HG03175 (cell line): ENCODE measurements around the gene MCF2L2.

ENCODE experiments used
- ATAC-seq: cut with Tn5 transposase; IDR thresholded peaks from one replicate; pipeline ENCODE4 v1.9.1; 2021; ENCODE audit warnings: mild to moderate bottlenecking, moderate library complexity; ENCODE audit not compliant: unreplicated experiment

MCF2L2 gene

GRCh38 chr3:183214277-183214612 is 214.2 kb downstream of the MCF2L2 start:
- no peak for ATAC-seq

- no peak for ATAC-seq
Observed at GRCh38 chr3:183213415-183214276, 214.8 kb downstream of the MCF2L2 start.

DNA sequence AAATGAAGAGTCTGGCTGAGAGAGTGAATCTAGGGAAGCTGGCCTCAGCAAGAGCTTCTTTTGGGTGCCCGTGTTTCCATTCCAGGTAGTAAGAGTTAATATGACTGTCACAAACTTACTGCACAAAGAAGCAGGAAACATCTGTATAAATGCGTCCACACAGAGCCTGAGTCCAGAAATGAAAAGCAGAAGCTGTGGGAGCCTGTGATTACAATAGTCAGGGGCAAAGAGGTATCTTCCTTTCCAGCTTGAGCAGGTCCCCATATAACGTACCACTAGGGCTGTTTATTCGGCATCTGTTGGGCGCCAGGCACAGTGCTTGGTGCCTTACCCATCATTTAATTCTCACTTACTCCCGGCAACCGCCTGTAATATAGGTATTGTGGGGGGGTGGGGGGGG is 215.9 kb downstream of the MCF2L2 start:
- ATAC-seq, result no peak

GRCh38 chr3:183212096-183212495 is 216.3 kb downstream of the MCF2L2 start:
- ATAC-seq, result no peak

- ATAC-seq, result no peak
Observed at GRCh38 chr3:183211352-183211751, 217.1 kb downstream of the MCF2L2 start.

DNA sequence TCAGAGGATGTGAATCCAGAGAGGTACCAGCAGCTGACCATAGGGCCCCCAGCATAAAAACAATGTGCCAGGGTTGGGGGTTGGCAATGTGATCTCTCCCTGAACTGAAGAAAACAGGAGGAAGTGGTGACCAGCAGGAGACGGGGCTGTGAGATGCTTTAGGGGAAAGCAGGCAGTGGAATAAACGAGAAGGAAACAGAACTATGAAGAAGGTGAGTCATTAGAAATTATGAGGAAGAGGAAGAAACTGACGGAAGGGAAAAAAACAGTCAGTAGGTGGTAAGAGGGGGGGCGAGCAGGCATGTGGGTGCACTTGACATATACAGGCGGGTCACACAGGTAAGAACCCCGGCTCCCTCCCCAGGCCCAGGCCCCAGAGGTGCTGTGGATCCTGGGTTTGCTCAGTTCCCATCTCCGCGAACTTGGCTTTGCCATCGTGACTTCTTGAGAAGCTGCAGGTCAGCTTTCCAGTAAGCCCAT is 217.5 kb downstream of the MCF2L2 start:
- ATAC-seq, result no peak

DNA sequence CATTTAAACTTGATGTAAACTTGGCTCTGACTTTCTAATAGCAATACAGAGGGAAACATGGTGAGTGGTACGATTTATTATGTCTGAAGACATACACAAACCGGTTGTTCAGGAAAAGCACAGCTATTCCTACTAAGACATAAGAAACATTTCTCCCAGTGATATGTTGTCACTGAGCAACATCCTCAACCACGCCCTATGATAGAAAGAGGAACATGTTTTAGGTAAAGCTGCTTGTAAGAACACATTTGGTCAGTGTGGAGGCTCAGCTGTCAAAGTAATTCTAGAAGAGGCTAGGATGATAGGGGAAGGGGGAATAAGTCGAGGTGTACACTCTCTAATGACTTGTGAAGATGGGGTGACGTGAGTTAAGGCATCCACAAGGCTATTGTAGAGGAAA is 218.1 kb downstream of the MCF2L2 start:
- no peak for ATAC-seq

- no peak for ATAC-seq
Observed at GRCh38 chr3:183208800-183209199, 219.6 kb downstream of the MCF2L2 start.

DNA sequence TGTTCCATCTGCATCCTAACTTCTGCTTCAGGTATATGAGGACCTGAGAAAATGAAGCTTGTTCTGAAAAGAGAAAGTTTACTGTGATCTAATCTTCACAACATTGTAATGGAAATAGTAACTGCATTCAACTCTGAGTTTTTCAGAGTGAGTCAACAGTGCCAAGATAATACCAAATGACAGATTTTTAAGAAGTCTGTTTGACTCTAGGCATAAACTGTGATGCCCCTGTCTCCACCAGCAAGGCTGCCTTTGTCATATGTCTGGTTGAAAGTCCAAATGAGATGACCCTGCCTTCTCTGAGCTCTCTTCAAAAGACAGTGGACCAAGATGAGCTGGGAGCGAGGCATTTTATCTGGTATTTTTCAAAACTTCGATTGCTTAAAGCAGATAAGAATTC is 220.2 kb downstream of the MCF2L2 start:
- ATAC-seq, result no peak

GRCh38 chr3:183203670-183204069 is 224.7 kb downstream of the MCF2L2 start:
- ATAC-seq, result no peak

GRCh38 chr3:183202004-183202722 is 226.3 kb downstream of the MCF2L2 start:
- no peak for ATAC-seq

DNA sequence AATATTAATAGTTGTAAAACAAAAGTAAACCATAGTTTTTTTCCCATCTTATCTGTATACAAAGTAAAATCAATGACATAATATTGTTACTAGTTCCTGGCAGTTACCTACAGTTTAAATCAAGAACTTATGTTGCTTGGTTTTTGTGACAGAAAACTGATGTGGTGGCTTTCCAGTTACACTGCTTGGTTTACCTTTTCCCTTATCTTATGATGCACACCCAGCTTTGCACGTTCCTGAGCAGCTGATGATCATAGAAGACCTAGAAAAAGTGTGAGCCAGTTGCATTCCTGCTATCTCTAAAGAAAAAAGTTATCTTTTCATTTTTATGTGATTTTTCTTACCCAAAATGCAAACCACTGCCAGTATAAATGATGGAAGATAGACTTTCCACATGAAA is 229.5 kb downstream of the MCF2L2 start:
- no peak for ATAC-seq

DNA sequence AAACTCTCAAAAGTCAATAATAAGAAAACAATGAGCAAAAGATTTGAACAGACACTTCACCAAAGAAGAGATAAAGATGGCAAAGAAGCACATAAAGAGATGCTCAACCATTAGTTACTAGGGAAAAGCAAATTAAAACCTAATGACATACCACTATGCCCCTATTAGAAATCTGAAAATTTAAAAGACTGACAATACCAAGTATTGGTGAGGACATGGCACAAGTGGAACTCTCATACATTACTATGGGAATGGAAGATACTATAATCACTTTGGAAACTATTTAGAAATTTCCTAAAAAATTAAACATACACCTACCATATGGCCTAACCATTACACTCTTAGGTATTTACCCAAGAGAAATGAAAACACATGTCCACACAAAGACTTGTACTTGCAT is 230.7 kb downstream of the MCF2L2 start:
- ATAC-seq, result no peak

DNA sequence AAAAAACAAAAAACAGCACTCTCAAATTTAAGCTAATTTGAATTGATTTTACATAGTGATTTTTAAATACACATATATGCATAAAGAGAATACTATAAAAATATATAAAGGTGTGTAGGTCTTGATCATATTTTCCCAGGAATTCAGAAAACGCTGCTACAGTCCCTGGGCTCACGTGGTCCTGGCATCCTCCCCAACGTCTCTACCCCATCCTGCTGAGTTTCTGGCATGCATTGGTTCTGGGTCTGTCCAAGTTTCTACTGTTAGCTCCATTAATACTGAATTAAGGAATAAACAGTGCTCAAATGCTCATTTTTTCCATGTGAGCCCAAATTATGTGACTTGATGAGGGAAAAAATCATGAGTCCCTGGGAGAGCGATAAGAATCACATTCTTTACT is 233.2 kb downstream of the MCF2L2 start:
- no peak for ATAC-seq

- ATAC-seq, result no peak
Observed at GRCh38 chr3:183193762-183194689, 234.4 kb downstream of the MCF2L2 start.

DNA sequence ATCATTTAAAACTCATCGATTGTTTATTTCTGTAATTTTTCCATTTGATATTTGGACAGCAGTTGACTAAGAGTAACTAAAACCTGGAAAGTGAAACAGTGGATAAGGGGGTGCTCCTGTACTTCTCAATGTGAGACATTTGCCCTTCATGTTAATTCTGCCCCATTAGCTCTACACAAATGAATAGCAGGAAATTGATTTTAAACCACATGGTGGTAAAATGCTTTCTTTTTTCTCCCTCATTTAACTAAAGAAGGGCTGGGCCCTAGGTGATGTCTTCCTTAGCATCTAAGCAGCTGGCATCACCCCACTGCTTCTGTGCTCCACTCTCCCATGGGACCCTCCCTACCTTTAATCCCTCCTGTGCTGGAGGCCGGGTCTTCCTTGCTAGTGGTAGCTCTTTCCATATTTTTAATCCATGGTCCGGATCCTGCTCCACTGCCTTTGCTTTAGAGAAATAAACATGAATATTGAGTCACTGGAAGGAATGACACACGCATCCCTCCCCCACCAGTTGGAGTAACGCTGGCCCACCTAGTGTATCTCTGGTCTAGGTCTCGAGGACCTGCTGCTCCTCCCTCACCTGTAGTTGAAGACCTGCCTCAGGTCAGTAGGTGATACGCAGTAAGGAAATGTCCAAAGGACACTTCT is 235.6 kb downstream of the MCF2L2 start:
- no peak for ATAC-seq

DNA sequence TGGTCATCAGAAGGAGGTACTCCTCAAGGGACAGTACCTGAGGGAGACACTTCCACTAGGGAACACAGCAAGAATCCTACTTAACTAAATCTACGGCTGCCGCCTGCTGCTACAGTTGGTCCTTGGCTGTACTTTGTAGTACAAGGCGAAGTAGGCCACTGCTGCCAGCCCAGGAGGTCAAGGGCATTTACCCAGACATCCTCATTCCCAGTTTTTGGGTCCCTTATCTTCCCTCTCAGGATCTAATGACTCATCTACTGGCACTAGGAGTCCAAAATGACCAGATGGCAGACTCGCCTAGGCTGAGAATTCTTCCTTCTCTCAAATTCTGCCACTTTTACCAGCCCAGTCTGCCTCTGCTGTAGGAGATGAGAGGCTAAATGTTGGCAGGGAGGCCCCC is 238.8 kb downstream of the MCF2L2 start:
- ATAC-seq, result no peak

GRCh38 chr3:183188895-183189462 is 239.4 kb downstream of the MCF2L2 start:
- peak; percentile 60 for ATAC-seq

GRCh38 chr3:183185696-183186095 is 242.7 kb downstream of the MCF2L2 start:
- no peak for ATAC-seq
